SK-N-SH treated with all-trans-retinoic acid at 6 μM for 48 hours (cell line): ENCODE data around the gene ABCA13.

Experiments
- ATAC-seq: fragments of 200-7000 bp; cut with Tn5 transposase; 3 replicates; pipeline ENCODE4 v1.9.1; 2020; ENCODE audit warnings: mild to moderate bottlenecking, moderate library complexity
- ARNTL ChIP-seq: fragments of 450-650 bp; formaldehyde crosslinking; IDR thresholded peaks from 2 replicates; pipeline ENCODE4 v1.5.0; 2020; ENCODE audit warnings: low read depth, mild to moderate bottlenecking, moderate library complexity, borderline replicate concordance
- BACH2 ChIP-seq: fragments of 250-450 bp; sonication (Bioruptor Pico); IDR thresholded peaks from 2 replicates; pipeline ENCODE4 v1.9.0; 2021; ENCODE audit warnings: mild to moderate bottlenecking, borderline replicate concordance
- CREB5 ChIP-seq: fragments of 250-450 bp; sonication (Bioruptor Pico); IDR thresholded peaks from 2 replicates; pipeline ENCODE4 v1.5.1; 2020; ENCODE audit warnings: low read depth, mild to moderate bottlenecking, moderate library complexity
- CSDC2 ChIP-seq: fragments of 250-450 bp; sonication (Bioruptor Pico); IDR thresholded peaks from 2 replicates; pipeline ENCODE4 v1.5.0; 2020; ENCODE audit warnings: mild to moderate bottlenecking, moderate library complexity
- CSRNP3 ChIP-seq: fragments of 250-450 bp; sonication (Bioruptor Pico); IDR thresholded peaks from 2 replicates; pipeline ENCODE4 v1.5.1; 2021; ENCODE audit warnings: mild to moderate bottlenecking, moderate library complexity
- ESRRG ChIP-seq: fragments of 250-450 bp; sonication (Bioruptor Pico); IDR thresholded peaks from 2 replicates; pipeline ENCODE4 v1.6.1; 2021; ENCODE audit warnings: mild to moderate bottlenecking
- GLIS3 ChIP-seq: fragments of 250-450 bp; sonication (Bioruptor Pico); IDR thresholded peaks from 2 replicates; pipeline ENCODE4 v1.5.0; 2020; ENCODE audit warnings: mild to moderate bottlenecking, moderate library complexity
- ISL1 ChIP-seq: fragments of 250-450 bp; sonication (Bioruptor Pico); IDR thresholded peaks from 2 replicates; pipeline ENCODE4 v2.1.2; 2022; ENCODE audit warnings: mild to moderate bottlenecking, moderate library complexity
- OSR1 ChIP-seq: fragments of 250-450 bp; sonication (Bioruptor Pico); IDR thresholded peaks from 2 replicates; pipeline ENCODE4 v1.8.0; 2022; ENCODE audit warnings: moderate library complexity, mild to moderate bottlenecking, inconsistent platforms
- PATZ1 ChIP-seq: fragments of 250-450 bp; sonication (Bioruptor Pico); IDR thresholded peaks from 2 replicates; pipeline ENCODE4 v1.8.0; 2020; ENCODE audit warnings: mild to moderate bottlenecking, moderate library complexity, borderline replicate concordance
- POU6F1 ChIP-seq: fragments of 250-450 bp; sonication (Bioruptor Pico); IDR thresholded peaks from 2 replicates; pipeline ENCODE4 v1.8.0; 2021; ENCODE audit warnings: low read depth, mild to moderate bottlenecking, moderate library complexity, borderline replicate concordance
- PPARA ChIP-seq: fragments of 250-450 bp; sonication (Bioruptor Pico); IDR thresholded peaks from 2 replicates; pipeline ENCODE4 v1.5.0; 2020; ENCODE audit warnings: mild to moderate bottlenecking, borderline replicate concordance
- RARB ChIP-seq: fragments of 250-450 bp; sonication (Bioruptor Pico); IDR thresholded peaks from 2 replicates; pipeline ENCODE4 v1.8.0; 2021; ENCODE audit warnings: mild to moderate bottlenecking, moderate library complexity
- SNAI2 ChIP-seq: fragments of 250-450 bp; sonication (Bioruptor Pico); IDR thresholded peaks from 2 replicates; pipeline ENCODE4 v1.5.0; 2020; ENCODE audit warnings: mild to moderate bottlenecking, moderate library complexity
- TCF4 ChIP-seq: fragments of 250-450 bp; sonication (Bioruptor Pico); IDR thresholded peaks from 2 replicates; pipeline ENCODE4 v1.8.0; 2021; ENCODE audit warnings: mild to moderate bottlenecking, moderate library complexity, borderline replicate concordance
- TOX ChIP-seq: fragments of 250-450 bp; sonication (Bioruptor Pico); IDR thresholded peaks from 2 replicates; pipeline ENCODE4 v1.8.0; 2021; ENCODE audit warnings: mild to moderate bottlenecking, moderate library complexity, borderline replicate concordance
- TSHZ2 ChIP-seq: fragments of 250-450 bp; sonication (Bioruptor Pico); IDR thresholded peaks from 2 replicates; pipeline ENCODE4 v1.5.0; 2020; ENCODE audit warnings: mild to moderate bottlenecking, moderate library complexity
- ZC3H10 ChIP-seq: fragments of 250-450 bp; sonication (Bioruptor Pico); IDR thresholded peaks from 2 replicates; pipeline ENCODE4 v1.5.1; 2021; ENCODE audit warnings: mild to moderate bottlenecking, moderate library complexity
- ZFP3 ChIP-seq: fragments of 250-450 bp; sonication (Bioruptor Pico); IDR thresholded peaks from 2 replicates; pipeline ENCODE4 v1.5.0; 2020; ENCODE audit warnings: mild to moderate bottlenecking, moderate library complexity
- ZFP30 ChIP-seq: fragments of 450-650 bp; formaldehyde crosslinking; IDR thresholded peaks from 2 replicates; pipeline ENCODE4 v1.5.0; 2022; ENCODE audit warnings: mild to moderate bottlenecking, moderate library complexity
- ZNF565 ChIP-seq: fragments of 450-650 bp; formaldehyde crosslinking; conservative IDR thresholded peaks from 2 replicates; pipeline ENCODE4 v1.5.0; 2020; ENCODE audit warnings: low read depth, mild to moderate bottlenecking, moderate library complexity
- ZNF70 ChIP-seq: fragments of 450-650 bp; formaldehyde crosslinking; IDR thresholded peaks from 2 replicates; pipeline ENCODE4 v1.5.0; 2020; ENCODE audit warnings: mild to moderate bottlenecking, moderate library complexity

Gene ABCA13

GRCh38 chr7:48317360-48317759 lies 146.1 kb downstream of the ABCA13 start:
- no peak for TF ChIP-seq ZFP3
- no peak for TF ChIP-seq ARNTL (CRISPR knock-in tag)
- no peak for TF ChIP-seq ZFP30 (CRISPR knock-in tag)
- no peak for TF ChIP-seq CSDC2 (CRISPR knock-in tag)
- no peak for TF ChIP-seq POU6F1
- TF ChIP-seq SNAI2: no peak
- no peak for TF ChIP-seq BACH2 (CRISPR knock-in tag)
- TF ChIP-seq ISL1: no peak
- TF ChIP-seq OSR1 (CRISPR knock-in tag): no peak
- no peak for TF ChIP-seq CSRNP3 (CRISPR knock-in tag)
- TF ChIP-seq TOX (CRISPR knock-in tag): no peak
- TF ChIP-seq PPARA (CRISPR knock-in tag): no peak
- no peak for TF ChIP-seq PATZ1 (CRISPR knock-in tag)
- TF ChIP-seq CREB5 (CRISPR knock-in tag): no peak
- TF ChIP-seq ZNF565 (CRISPR knock-in tag): no peak
- no peak for TF ChIP-seq GLIS3
- TF ChIP-seq TSHZ2 (CRISPR knock-in tag): no peak
- no peak for TF ChIP-seq ESRRG
- no peak for TF ChIP-seq TCF4 (CRISPR knock-in tag)
- no peak for ATAC-seq

GRCh38 chr7:48321319-48322010 lies 150.2 kb downstream of the ABCA13 start:
- no peak for ATAC-seq
- TF ChIP-seq GLIS3: no peak
- TF ChIP-seq TCF4 (CRISPR knock-in tag): no peak
- no peak for TF ChIP-seq ZNF70 (CRISPR knock-in tag)
- no peak for TF ChIP-seq CSDC2 (CRISPR knock-in tag)
- no peak for TF ChIP-seq BACH2 (CRISPR knock-in tag)
- TF ChIP-seq ZC3H10 (CRISPR knock-in tag): no peak
- TF ChIP-seq TSHZ2 (CRISPR knock-in tag): no peak
- TF ChIP-seq RARB (CRISPR knock-in tag): no peak
- no peak for TF ChIP-seq ZNF565 (CRISPR knock-in tag)
- no peak for TF ChIP-seq ZFP30 (CRISPR knock-in tag)
- no peak for TF ChIP-seq SNAI2
- TF ChIP-seq ZFP3: no peak
- no peak for TF ChIP-seq POU6F1
- no peak for TF ChIP-seq CSRNP3 (CRISPR knock-in tag)
- no peak for TF ChIP-seq OSR1 (CRISPR knock-in tag)
